WTC11 (cell line): ENCODE results near the gene HNRNPA0. TPM values are rescaled to one million over a fixed set of nuclear protein-coding genes. Genes with fewer than 3 reads are reported as not detected.

Experiments
- ATF1 ChIP-seq: sonication (generic); formaldehyde crosslinking; IDR thresholded peaks from 2 replicates; pipeline ENCODE4 v1.8.1; 2023; ENCODE audit warnings: mild to moderate bottlenecking, moderate library complexity, missing genetic modification reagents
- EMX1 ChIP-seq: fragments of 250-450 bp; sonication (Bioruptor Pico); IDR thresholded peaks from 2 replicates; pipeline ENCODE4 v1.8.0; 2021; ENCODE audit warnings: mild to moderate bottlenecking
- FOXJ3 ChIP-seq: sonication (generic); formaldehyde crosslinking; IDR thresholded peaks from 2 replicates; pipeline ENCODE4 v1.9.0; 2021; ENCODE audit warnings: missing genetic modification reagents, mild to moderate bottlenecking, borderline replicate concordance
- JAZF1 ChIP-seq: fragments of 250-450 bp; sonication (Bioruptor Pico); IDR thresholded peaks from 2 replicates; pipeline ENCODE4 v1.9.0; 2021; ENCODE audit warnings: moderate library complexity, mild to moderate bottlenecking, inconsistent platforms
- JUN ChIP-seq: sonication (generic); formaldehyde crosslinking; IDR thresholded peaks from 2 replicates; pipeline ENCODE4 v1.8.0; 2023; ENCODE audit warnings: mild to moderate bottlenecking, missing genetic modification reagents
- KAT7 ChIP-seq: sonication (generic); formaldehyde crosslinking; IDR thresholded peaks from 2 replicates; pipeline ENCODE4 v1.8.1; 2023; ENCODE audit warnings: missing genetic modification reagents, mild to moderate bottlenecking, borderline replicate concordance
- MXD4 ChIP-seq: fragments of 250-450 bp; sonication (Bioruptor Pico); IDR thresholded peaks from 2 replicates; pipeline ENCODE4 v1.8.0; 2021; ENCODE audit warnings: mild to moderate bottlenecking, moderate library complexity, borderline replicate concordance
- NFE2L1 ChIP-seq: sonication (generic); formaldehyde crosslinking; IDR thresholded peaks from 2 replicates; pipeline ENCODE4 v1.8.1; 2023; ENCODE audit warnings: missing genetic modification reagents
- RELA ChIP-seq: sonication (generic); formaldehyde crosslinking; IDR thresholded peaks from 2 replicates; pipeline ENCODE4 v1.8.1; 2022; ENCODE audit warnings: missing genetic modification reagents, mild to moderate bottlenecking, borderline replicate concordance
- SMAD3 ChIP-seq: sonication (generic); formaldehyde crosslinking; IDR thresholded peaks from 2 replicates; pipeline ENCODE4 v1.8.0; 2022; ENCODE audit warnings: missing genetic modification reagents, mild to moderate bottlenecking, borderline replicate concordance
- ZNF138 ChIP-seq: sonication (generic); formaldehyde crosslinking; conservative IDR thresholded peaks from 2 replicates; pipeline ENCODE4 v1.8.1; 2022; ENCODE audit warnings: mild to moderate bottlenecking, moderate library complexity, missing genetic modification reagents
- ZNF263 ChIP-seq: sonication (generic); formaldehyde crosslinking; IDR thresholded peaks from 2 replicates; pipeline ENCODE4 v1.8.1; 2022; ENCODE audit warnings: low read depth, mild to moderate bottlenecking, moderate library complexity, missing genetic modification reagents
- ZNF396 ChIP-seq: fragments of 250-450 bp; sonication (Bioruptor Pico); IDR thresholded peaks from 2 replicates; pipeline ENCODE4 v1.8.0; 2021; ENCODE audit warnings: mild to moderate bottlenecking, moderate library complexity, borderline replicate concordance
- total RNA-seq: library from RNA; stranded (reverse); gene quantifications from 3 replicates; pipeline ENCODE4 v1.2.3, GENCODE V29; 2021
- TF ChIP-seq, protein P1 (sequence below): fragments of 250-450 bp; sonication (Bioruptor Pico); conservative IDR thresholded peaks from 2 replicates; pipeline ENCODE4 v1.9.0; 2021; ENCODE audit warnings: mild to moderate bottlenecking
- TF ChIP-seq, protein P2 (sequence below): sonication (generic); formaldehyde crosslinking; IDR thresholded peaks from 2 replicates; pipeline ENCODE4 v1.8.0; 2022; ENCODE audit warnings: mild to moderate bottlenecking, missing genetic modification reagents
- TF ChIP-seq, protein P3 (sequence below): sonication (generic); formaldehyde crosslinking; IDR thresholded peaks from 2 replicates; pipeline ENCODE4 v1.8.1; 2023; ENCODE audit warnings: mild to moderate bottlenecking, missing genetic modification reagents
- TF ChIP-seq, protein P4 (sequence below): sonication (generic); formaldehyde crosslinking; IDR thresholded peaks from 2 replicates; pipeline ENCODE4 v1.8.0; 2022; ENCODE audit warnings: mild to moderate bottlenecking, missing genetic modification reagents
- TF ChIP-seq, protein P5 (sequence below): sonication (generic); formaldehyde crosslinking; IDR thresholded peaks from 2 replicates; pipeline ENCODE4 v1.8.1; 2023; ENCODE audit warnings: mild to moderate bottlenecking, missing genetic modification reagents, moderate library complexity
- TF ChIP-seq, protein P6 (sequence below): sonication (generic); formaldehyde crosslinking; IDR thresholded peaks from 2 replicates; pipeline ENCODE4 v1.8.1; 2022; ENCODE audit warnings: mild to moderate bottlenecking, missing genetic modification reagents, moderate library complexity, borderline replicate concordance
- TF ChIP-seq, protein P7 (sequence below): sonication (generic); formaldehyde crosslinking; IDR thresholded peaks from 2 replicates; pipeline ENCODE4 v1.8.0; 2023; ENCODE audit warnings: mild to moderate bottlenecking, missing genetic modification reagents
- TF ChIP-seq, protein P8 (sequence below): sonication (generic); formaldehyde crosslinking; IDR thresholded peaks from 2 replicates; pipeline ENCODE4 v1.8.1; 2023; ENCODE audit warnings: mild to moderate bottlenecking, missing genetic modification reagents
- TF ChIP-seq, protein P9 (sequence below): sonication (generic); formaldehyde crosslinking; IDR thresholded peaks from 2 replicates; pipeline ENCODE4 v1.8.0; 2022; ENCODE audit warnings: missing genetic modification reagents

HNRNPA0 gene
- total RNA-seq, 1 experiment from 2014 or later: 66.6 TPM

DNA sequence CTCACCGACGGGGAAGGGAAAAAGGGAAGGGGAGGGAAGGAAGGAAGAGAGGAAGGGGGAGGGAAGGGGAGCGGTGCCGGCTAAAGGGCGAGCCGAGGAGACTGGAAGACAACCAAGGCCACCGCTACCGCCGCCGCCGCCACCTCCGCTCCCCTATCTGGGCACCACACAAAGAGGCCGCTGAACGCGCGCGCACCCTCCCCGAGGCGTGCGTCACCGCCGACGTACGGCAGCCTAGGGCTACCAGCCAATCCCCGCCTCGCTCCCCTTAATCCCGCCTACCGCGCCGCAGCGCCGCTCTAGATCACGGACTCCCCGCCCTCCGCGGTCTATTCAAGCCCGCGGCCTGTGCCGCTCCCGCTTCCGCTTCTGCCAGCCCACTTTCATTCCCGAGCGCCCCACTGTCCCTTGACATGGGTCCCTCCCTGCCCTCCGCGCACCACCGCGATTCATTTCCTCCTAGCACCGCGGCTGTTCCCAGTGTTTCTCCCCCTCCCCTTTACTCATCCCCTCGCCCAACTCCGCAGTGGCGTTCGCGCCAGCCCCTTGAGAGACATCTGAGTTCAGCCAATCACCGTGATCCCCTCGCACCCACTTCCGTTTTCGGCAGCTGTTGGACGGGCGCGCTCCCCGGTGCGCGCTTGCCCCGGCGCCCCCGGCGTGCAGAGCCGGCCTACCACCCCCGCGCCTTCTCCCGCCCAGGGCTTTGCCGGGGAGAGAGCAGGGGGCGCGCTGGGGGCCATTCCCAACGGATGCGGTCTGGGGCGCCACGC is at the start of gene HNRNPA0 (continued):
- TF ChIP-seq, protein P1, sequence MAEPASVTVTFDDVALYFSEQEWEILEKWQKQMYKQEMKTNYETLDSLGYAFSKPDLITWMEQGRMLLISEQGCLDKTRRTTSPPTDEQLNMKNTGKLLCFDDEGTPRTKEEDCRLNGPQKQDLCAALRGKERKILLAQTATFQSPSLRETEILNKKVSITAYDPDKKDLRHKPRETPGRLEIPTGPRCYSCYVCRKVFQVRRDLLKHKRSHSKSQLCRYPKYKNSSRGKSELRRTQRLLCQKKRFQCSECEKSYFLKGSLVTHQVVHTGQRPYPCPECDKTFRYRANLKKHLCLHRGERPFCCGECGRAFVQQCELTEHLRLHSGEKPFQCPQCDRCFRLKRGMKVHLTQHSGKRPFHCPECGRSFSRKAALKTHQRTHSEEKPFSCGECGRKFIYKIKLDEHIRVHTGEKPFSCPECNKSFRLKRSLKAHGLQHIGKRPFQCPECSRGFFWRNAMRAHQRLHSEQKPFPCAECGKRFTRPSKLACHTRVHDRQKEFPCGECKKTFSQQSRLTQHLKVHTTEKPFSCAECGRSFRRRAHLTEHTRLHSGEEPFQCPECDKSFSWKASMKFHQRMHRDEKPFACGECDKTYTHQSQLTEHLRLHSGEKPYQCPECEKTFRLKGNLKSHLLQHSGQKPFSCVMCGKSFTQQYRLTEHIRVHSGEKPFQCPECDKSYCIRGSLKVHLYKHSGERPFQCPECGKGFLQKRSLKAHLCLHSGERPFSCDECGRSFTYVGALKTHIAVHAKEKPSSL: no peak
- TF ChIP-seq RELA (CRISPR knock-in tag) (0 out of 2 replicates have a peak, but pooled peaks have one; percentile 77), ZNF396 (CRISPR knock-in tag) (no peak), ZNF138 (CRISPR knock-in tag) (no peak), JAZF1 (CRISPR knock-in tag) (no peak), ZNF263 (0 out of 2 replicates have a peak, but pooled peaks have one; percentile 40), MXD4 (CRISPR knock-in tag) (no peak), KAT7 (CRISPR knock-in tag) (peak; percentile 85; the same call in 1 of the 2 replicates), ATF1 (CRISPR knock-in tag) (no peak), SMAD3 (CRISPR knock-in tag) (peak; percentile 77; the same call in 1 of the 2 replicates), NFE2L1 (CRISPR knock-in tag) (peak; percentile 21; the same call in 1 of the 2 replicates), JUN (CRISPR knock-in tag) (no peak; the same call in 1 of the 2 replicates), EMX1 (CRISPR knock-in tag) (no peak), FOXJ3 (CRISPR knock-in tag) (no peak)
- TF ChIP-seq, protein P2, sequence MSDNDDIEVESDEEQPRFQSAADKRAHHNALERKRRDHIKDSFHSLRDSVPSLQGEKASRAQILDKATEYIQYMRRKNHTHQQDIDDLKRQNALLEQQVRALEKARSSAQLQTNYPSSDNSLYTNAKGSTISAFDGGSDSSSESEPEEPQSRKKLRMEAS (CRISPR knock-in tag): peak; percentile 77
- TF ChIP-seq, protein P3, sequence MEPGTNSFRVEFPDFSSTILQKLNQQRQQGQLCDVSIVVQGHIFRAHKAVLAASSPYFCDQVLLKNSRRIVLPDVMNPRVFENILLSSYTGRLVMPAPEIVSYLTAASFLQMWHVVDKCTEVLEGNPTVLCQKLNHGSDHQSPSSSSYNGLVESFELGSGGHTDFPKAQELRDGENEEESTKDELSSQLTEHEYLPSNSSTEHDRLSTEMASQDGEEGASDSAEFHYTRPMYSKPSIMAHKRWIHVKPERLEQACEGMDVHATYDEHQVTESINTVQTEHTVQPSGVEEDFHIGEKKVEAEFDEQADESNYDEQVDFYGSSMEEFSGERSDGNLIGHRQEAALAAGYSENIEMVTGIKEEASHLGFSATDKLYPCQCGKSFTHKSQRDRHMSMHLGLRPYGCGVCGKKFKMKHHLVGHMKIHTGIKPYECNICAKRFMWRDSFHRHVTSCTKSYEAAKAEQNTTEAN (CRISPR knock-in tag): no peak
- TF ChIP-seq, protein P4, sequence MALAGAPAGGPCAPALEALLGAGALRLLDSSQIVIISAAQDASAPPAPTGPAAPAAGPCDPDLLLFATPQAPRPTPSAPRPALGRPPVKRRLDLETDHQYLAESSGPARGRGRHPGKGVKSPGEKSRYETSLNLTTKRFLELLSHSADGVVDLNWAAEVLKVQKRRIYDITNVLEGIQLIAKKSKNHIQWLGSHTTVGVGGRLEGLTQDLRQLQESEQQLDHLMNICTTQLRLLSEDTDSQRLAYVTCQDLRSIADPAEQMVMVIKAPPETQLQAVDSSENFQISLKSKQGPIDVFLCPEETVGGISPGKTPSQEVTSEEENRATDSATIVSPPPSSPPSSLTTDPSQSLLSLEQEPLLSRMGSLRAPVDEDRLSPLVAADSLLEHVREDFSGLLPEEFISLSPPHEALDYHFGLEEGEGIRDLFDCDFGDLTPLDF: 0 out of 2 replicates have a peak, but pooled peaks have one; percentile 63
- TF ChIP-seq, protein P5, sequence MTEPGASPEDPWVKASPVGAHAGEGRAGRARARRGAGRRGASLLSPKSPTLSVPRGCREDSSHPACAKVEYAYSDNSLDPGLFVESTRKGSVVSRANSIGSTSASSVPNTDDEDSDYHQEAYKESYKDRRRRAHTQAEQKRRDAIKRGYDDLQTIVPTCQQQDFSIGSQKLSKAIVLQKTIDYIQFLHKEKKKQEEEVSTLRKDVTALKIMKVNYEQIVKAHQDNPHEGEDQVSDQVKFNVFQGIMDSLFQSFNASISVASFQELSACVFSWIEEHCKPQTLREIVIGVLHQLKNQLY (CRISPR knock-in tag): no peak
- TF ChIP-seq, protein P6, sequence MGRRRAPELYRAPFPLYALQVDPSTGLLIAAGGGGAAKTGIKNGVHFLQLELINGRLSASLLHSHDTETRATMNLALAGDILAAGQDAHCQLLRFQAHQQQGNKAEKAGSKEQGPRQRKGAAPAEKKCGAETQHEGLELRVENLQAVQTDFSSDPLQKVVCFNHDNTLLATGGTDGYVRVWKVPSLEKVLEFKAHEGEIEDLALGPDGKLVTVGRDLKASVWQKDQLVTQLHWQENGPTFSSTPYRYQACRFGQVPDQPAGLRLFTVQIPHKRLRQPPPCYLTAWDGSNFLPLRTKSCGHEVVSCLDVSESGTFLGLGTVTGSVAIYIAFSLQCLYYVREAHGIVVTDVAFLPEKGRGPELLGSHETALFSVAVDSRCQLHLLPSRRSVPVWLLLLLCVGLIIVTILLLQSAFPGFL: no peak; the same call in 1 of the 2 replicates
- TF ChIP-seq, protein P7, sequence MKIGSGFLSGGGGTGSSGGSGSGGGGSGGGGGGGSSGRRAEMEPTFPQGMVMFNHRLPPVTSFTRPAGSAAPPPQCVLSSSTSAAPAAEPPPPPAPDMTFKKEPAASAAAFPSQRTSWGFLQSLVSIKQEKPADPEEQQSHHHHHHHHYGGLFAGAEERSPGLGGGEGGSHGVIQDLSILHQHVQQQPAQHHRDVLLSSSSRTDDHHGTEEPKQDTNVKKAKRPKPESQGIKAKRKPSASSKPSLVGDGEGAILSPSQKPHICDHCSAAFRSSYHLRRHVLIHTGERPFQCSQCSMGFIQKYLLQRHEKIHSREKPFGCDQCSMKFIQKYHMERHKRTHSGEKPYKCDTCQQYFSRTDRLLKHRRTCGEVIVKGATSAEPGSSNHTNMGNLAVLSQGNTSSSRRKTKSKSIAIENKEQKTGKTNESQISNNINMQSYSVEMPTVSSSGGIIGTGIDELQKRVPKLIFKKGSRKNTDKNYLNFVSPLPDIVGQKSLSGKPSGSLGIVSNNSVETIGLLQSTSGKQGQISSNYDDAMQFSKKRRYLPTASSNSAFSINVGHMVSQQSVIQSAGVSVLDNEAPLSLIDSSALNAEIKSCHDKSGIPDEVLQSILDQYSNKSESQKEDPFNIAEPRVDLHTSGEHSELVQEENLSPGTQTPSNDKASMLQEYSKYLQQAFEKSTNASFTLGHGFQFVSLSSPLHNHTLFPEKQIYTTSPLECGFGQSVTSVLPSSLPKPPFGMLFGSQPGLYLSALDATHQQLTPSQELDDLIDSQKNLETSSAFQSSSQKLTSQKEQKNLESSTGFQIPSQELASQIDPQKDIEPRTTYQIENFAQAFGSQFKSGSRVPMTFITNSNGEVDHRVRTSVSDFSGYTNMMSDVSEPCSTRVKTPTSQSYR: peak; percentile 70; the same call in 1 of the 2 replicates
- TF ChIP-seq, protein P8, sequence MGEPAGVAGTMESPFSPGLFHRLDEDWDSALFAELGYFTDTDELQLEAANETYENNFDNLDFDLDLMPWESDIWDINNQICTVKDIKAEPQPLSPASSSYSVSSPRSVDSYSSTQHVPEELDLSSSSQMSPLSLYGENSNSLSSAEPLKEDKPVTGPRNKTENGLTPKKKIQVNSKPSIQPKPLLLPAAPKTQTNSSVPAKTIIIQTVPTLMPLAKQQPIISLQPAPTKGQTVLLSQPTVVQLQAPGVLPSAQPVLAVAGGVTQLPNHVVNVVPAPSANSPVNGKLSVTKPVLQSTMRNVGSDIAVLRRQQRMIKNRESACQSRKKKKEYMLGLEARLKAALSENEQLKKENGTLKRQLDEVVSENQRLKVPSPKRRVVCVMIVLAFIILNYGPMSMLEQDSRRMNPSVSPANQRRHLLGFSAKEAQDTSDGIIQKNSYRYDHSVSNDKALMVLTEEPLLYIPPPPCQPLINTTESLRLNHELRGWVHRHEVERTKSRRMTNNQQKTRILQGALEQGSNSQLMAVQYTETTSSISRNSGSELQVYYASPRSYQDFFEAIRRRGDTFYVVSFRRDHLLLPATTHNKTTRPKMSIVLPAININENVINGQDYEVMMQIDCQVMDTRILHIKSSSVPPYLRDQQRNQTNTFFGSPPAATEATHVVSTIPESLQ (CRISPR knock-in tag): no peak
- TF ChIP-seq, protein P9, sequence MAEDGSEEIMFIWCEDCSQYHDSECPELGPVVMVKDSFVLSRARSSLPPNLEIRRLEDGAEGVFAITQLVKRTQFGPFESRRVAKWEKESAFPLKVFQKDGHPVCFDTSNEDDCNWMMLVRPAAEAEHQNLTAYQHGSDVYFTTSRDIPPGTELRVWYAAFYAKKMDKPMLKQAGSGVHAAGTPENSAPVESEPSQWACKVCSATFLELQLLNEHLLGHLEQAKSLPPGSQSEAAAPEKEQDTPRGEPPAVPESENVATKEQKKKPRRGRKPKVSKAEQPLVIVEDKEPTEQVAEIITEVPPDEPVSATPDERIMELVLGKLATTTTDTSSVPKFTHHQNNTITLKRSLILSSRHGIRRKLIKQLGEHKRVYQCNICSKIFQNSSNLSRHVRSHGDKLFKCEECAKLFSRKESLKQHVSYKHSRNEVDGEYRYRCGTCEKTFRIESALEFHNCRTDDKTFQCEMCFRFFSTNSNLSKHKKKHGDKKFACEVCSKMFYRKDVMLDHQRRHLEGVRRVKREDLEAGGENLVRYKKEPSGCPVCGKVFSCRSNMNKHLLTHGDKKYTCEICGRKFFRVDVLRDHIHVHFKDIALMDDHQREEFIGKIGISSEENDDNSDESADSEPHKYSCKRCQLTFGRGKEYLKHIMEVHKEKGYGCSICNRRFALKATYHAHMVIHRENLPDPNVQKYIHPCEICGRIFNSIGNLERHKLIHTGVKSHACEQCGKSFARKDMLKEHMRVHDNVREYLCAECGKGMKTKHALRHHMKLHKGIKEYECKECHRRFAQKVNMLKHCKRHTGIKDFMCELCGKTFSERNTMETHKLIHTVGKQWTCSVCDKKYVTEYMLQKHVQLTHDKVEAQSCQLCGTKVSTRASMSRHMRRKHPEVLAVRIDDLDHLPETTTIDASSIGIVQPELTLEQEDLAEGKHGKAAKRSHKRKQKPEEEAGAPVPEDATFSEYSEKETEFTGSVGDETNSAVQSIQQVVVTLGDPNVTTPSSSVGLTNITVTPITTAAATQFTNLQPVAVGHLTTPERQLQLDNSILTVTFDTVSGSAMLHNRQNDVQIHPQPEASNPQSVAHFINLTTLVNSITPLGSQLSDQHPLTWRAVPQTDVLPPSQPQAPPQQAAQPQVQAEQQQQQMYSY (CRISPR knock-in tag): no peak
